H9 (cell line): ENCODE measurements around the gene COL28A1. TPM values are rescaled to one million over a fixed set of nuclear protein-coding genes. Genes with fewer than 3 reads are reported as not detected.

Source experiments
- DNase-seq: peaks from one replicate; pipeline ENCODE4 v3.0.0-alpha.2; 2017
- H2AFZ ChIP-seq: one replicate; pipeline ENCODE4 v1.6.1; 2013; ENCODE audit warnings: mild to moderate bottlenecking, low read length, control low read depth, moderate library complexity
- H2AK5ac ChIP-seq: 2 replicates; pipeline ENCODE4 v1.6.1; 2013; ENCODE audit warnings: low read length, control low read depth, mixed read lengths; ENCODE audit not compliant: insufficient read length
- H2BK120ac ChIP-seq: one replicate; pipeline ENCODE4 v1.6.1; 2013; ENCODE audit warnings: low read depth, mild to moderate bottlenecking, low read length, control low read depth, inconsistent platforms; ENCODE audit not compliant: poor library complexity, severe bottlenecking
- H2BK12ac ChIP-seq: 2 replicates; pipeline ENCODE4 v1.6.1; 2013; ENCODE audit warnings: low read length, control low read depth, mixed read lengths, low read depth; ENCODE audit not compliant: insufficient read length
- H2BK15ac ChIP-seq: 2 replicates; pipeline ENCODE4 v1.6.1; 2013; ENCODE audit warnings: low read depth, low read length, control low read depth
- H2BK20ac ChIP-seq: one replicate; pipeline ENCODE4 v1.6.1; 2013; ENCODE audit warnings: low read depth, mild to moderate bottlenecking, low read length, control low read depth, inconsistent platforms; ENCODE audit not compliant: poor library complexity, severe bottlenecking
- H2BK5ac ChIP-seq: 2 replicates; pipeline ENCODE4 v1.6.1; 2013; ENCODE audit warnings: low read length, control low read depth, mixed read lengths; ENCODE audit not compliant: insufficient read length
- H3K14ac ChIP-seq: 2 replicates; pipeline ENCODE4 v1.6.1; 2013; ENCODE audit warnings: low read length, control low read depth; ENCODE audit not compliant: insufficient read depth
- H3K18ac ChIP-seq: 2 replicates; pipeline ENCODE4 v1.6.1; 2013; ENCODE audit warnings: low read depth, mild to moderate bottlenecking, mixed read lengths, low read length, control low read depth; ENCODE audit not compliant: insufficient read length
- H3K23ac ChIP-seq: 2 replicates; pipeline ENCODE4 v1.6.1; 2013; ENCODE audit warnings: low read length, control low read depth, mixed read lengths, low read depth; ENCODE audit not compliant: insufficient read length
- H3K23me2 ChIP-seq: 2 replicates; pipeline ENCODE4 v1.6.1; 2013; ENCODE audit warnings: low read depth, mild to moderate bottlenecking, mixed read lengths, low read length, control low read depth; ENCODE audit not compliant: insufficient read length, poor library complexity, severe bottlenecking
- H3K27ac ChIP-seq: 2 replicates; pipeline ENCODE4 v1.5.1; 2013; ENCODE audit warnings: low read length, control low read depth, mixed read lengths, low read depth; ENCODE audit not compliant: insufficient read length
- H3K27me3 ChIP-seq: 2 replicates; pipeline ENCODE4 v1.6.1; 2013; ENCODE audit warnings: low read length, control low read depth, inconsistent platforms; ENCODE audit not compliant: insufficient read depth
- H3K4ac ChIP-seq: 2 replicates; pipeline ENCODE4 v1.6.1; 2013; ENCODE audit warnings: low read depth, mild to moderate bottlenecking, control low read depth, inconsistent platforms, low read length, moderate library complexity
- H3K4me1 ChIP-seq: 2 replicates; pipeline ENCODE4 v1.6.1; 2013; ENCODE audit warnings: low read length, control low read depth, inconsistent platforms; ENCODE audit not compliant: insufficient read depth
- H3K4me2 ChIP-seq: 2 replicates; pipeline ENCODE4 v1.6.1; 2013; ENCODE audit warnings: low read length, control low read depth, mixed read lengths; ENCODE audit not compliant: insufficient read length, insufficient read depth
- H3K56ac ChIP-seq: 2 replicates; pipeline ENCODE4 v1.6.1; 2013; ENCODE audit warnings: low read depth, mild to moderate bottlenecking, mixed read lengths, low read length, control low read depth; ENCODE audit not compliant: insufficient read length
- H3K79me1 ChIP-seq: 2 replicates; pipeline ENCODE4 v1.6.1; 2013; ENCODE audit warnings: low read depth, mild to moderate bottlenecking, moderate library complexity, low read length, control low read depth, inconsistent platforms; ENCODE audit not compliant: insufficient read depth, poor library complexity, severe bottlenecking
- H3K79me2 ChIP-seq: 2 replicates; pipeline ENCODE4 v1.6.1; 2013; ENCODE audit warnings: low read length, control low read depth, inconsistent platforms; ENCODE audit not compliant: insufficient read depth
- H3K9ac ChIP-seq: 2 replicates; pipeline ENCODE4 v1.6.1; 2013; ENCODE audit warnings: low read length, control low read depth, mixed read lengths; ENCODE audit not compliant: insufficient read length; ENCODE audit errors: extremely low read depth
- H3K9me3 ChIP-seq: one replicate; pipeline ENCODE4 v1.6.1; 2013; ENCODE audit warnings: low read depth, low read length, inconsistent platforms; ENCODE audit not compliant: control insufficient read depth
- H3T11ph ChIP-seq: one replicate; pipeline ENCODE4 v1.6.1; 2013; ENCODE audit warnings: mild to moderate bottlenecking, low read length, control low read depth, inconsistent platforms
- H4K20me1 ChIP-seq: one replicate; pipeline ENCODE4 v1.6.1; 2013; ENCODE audit not compliant: control insufficient read depth, insufficient read length, insufficient read depth
- H4K5ac ChIP-seq: 2 replicates; pipeline ENCODE4 v1.6.1; 2013; ENCODE audit warnings: low read depth, mild to moderate bottlenecking, mixed read lengths, low read length, control low read depth; ENCODE audit not compliant: insufficient read length
- H4K8ac ChIP-seq: replicated peaks from 2 replicates; pipeline ENCODE4 v1.6.1; 2013; ENCODE audit warnings: low read length, control low read depth, mixed read lengths, low read depth; ENCODE audit not compliant: insufficient read length
- H4K91ac ChIP-seq: 2 replicates; pipeline ENCODE4 v1.6.1; 2013; ENCODE audit warnings: low read depth, mild to moderate bottlenecking, moderate library complexity, mixed read lengths, low read length, control low read depth; ENCODE audit not compliant: insufficient read length
- H3K27ac Mint-ChIP-seq, 3 experiments: 2 replicates in 2 of 3; 3 replicates in 1 of 3; pipeline ENCODE4 v1.8.0; 2020 to 2021; ENCODE audit warnings: mixed read lengths in 3 of 3, mild to moderate bottlenecking in 1 of 3, moderate library complexity in 1 of 3
- H3K27me3 Mint-ChIP-seq: 2 replicates; pipeline ENCODE4 v1.8.0; 2021; ENCODE audit warnings: low read depth, mild to moderate bottlenecking, moderate library complexity, mixed read lengths
- H3K36me3 Mint-ChIP-seq, 3 experiments: 2 replicates in 2 of 3; 3 replicates in 1 of 3; pipeline ENCODE4 v1.8.0; 2020 to 2021; ENCODE audit warnings: low read depth in 3 of 3, mixed read lengths in 3 of 3; ENCODE audit not compliant: insufficient read depth in 1 of 3
- H3K4me1 Mint-ChIP-seq, 2 experiments: 2 replicates each; pipeline ENCODE4 v1.8.0; 2020; ENCODE audit warnings: mixed read lengths in 2 of 2
- H3K4me3 Mint-ChIP-seq, 2 experiments: 2 replicates in 1 of 2; 3 replicates in 1 of 2; pipeline ENCODE4 v1.8.0; 2020 to 2021; ENCODE audit warnings: mild to moderate bottlenecking in 2 of 2, mixed read lengths in 2 of 2, moderate library complexity in 1 of 2
- H3K9me3 Mint-ChIP-seq, 2 experiments: 2 replicates in 1 of 2; 3 replicates in 1 of 2; pipeline ENCODE4 v1.8.0; 2020; ENCODE audit warnings: mild to moderate bottlenecking in 2 of 2, mixed read lengths in 2 of 2, moderate library complexity in 1 of 2
- CTCF ChIP-seq: fragments of 200-600 bp; sonication (generic); conservative IDR thresholded peaks from 3 replicates; pipeline ENCODE4 v1.8.0; 2021; ENCODE audit warnings: antibody characterized with exemption, mild to moderate bottlenecking
- WGBS: extraction: QIAGEN DNeasy Blood & Tissue Kit; methylation state at CpG from one replicate; pipeline ENCODE4 v1.1.7; 2013; ENCODE audit warnings: missing lambda C conversion rate, low lambda C conversion rate, mixed read lengths; ENCODE audit not compliant: insufficient read length; ENCODE audit errors: extremely low coverage; 5-methylcytosine and 5-hydroxymethylcytosine counted together
- total RNA-seq: library from RNA; stranded (reverse); gene quantifications from 2 replicates; pipeline ENCODE4 v1.2.1, GENCODE V29; 2021

Gene COL28A1
- total RNA-seq, 1 experiment from 2014 or later: 0.66 TPM

GRCh38 chr7:7554021-7554432 is 18.4 kb upstream of the COL28A1 start:
- DNase-seq: no peak
- H4K20me1 ChIP-seq: no peaks in the 10 kb centered on the region

More at GRCh38 chr7:7554021-7554432, 18.4 kb upstream of the COL28A1 start:
- Histone ChIP-seq H4K5ac (no peak overlapping the region), H2BK15ac (no peak overlapping the region), H3K4me1 (no peaks in the 10 kb centered on the region), H2BK20ac (no peak overlapping the region), H2BK120ac (no peak overlapping the region), H3K4ac (no peak overlapping the region), H2AFZ (no peak overlapping the region), H3K14ac (no peak overlapping the region), H3K23me2 (no peaks in the 10 kb centered on the region), H3K9me3 (no peaks in the 10 kb centered on the region), H3K18ac (no peak overlapping the region), H4K8ac (no peak overlapping the region), H3K79me1 (no peaks in the 10 kb centered on the region), H3K4me2 (no peak overlapping the region), H3K27me3 (no peaks in the 10 kb centered on the region), H3K56ac (no peak overlapping the region), H3K27ac (no peak overlapping the region), H3K9ac (no peak overlapping the region), H3K79me2 (no peaks in the 10 kb centered on the region), H4K91ac (no peak overlapping the region), H3T11ph (no peak overlapping the region), H2BK5ac (no peak overlapping the region), H2BK12ac (no peak overlapping the region), H2AK5ac (no peak overlapping the region), H3K23ac (no peak overlapping the region)
- peaks cover 0 to 8% of the 10 kb centered on the region in 2 experiments; a peak in 1 of 4 replicates for H3K4me1 Mint-ChIP-seq
- WGBS: no CpG with 5 or more reads among the region's 5 CpGs
- peaks cover 4 to 11% of the 10 kb centered on the region in 2 experiments; a peak in 4 of 5 replicates for H3K9me3 Mint-ChIP-seq
- no peak overlapping the region for H3K4me3 Mint-ChIP-seq
- H3K27ac Mint-ChIP-seq: peak overlapping the region in 1 of 3 experiments; percentile 39; a peak in 2 of 7 replicates
- peaks cover 7 to 16% (median 9%) of the 10 kb centered on the region in 3 experiments; a peak in 5 of 7 replicates for H3K36me3 Mint-ChIP-seq
- no peak for TF ChIP-seq CTCF
- no peaks in the 10 kb centered on the region; the same call in 1 of the 2 replicates for H3K27me3 Mint-ChIP-seq
